HEK293T (cell line): ENCODE data around the gene SLAMF1.
"Not testable (repeated sequence)": the region's sequence is repeated elsewhere in the genome, so short reads cannot be mapped to it uniquely, and the experiment has no call there.

Source experiments
- CTCF ChIA-PET: fragments of 350-600 bp; formaldehyde crosslinking; extraction: SDS; loops from one replicate; lab custom pipeline; 2021; ENCODE audit warnings: antibody characterized with exemption, inconsistent platforms; lab: Yijun Ruan, JAX
- POLR2A ChIA-PET: fragments of 350-600 bp; formaldehyde crosslinking; extraction: SDS; loops from one replicate; lab custom pipeline; 2020; ENCODE audit warnings: antibody characterized with exemption, inconsistent platforms; lab: Yijun Ruan, JAX
- DNase-seq: peaks from one replicate; pipeline ENCODE4 v3.0.0; 2012; ENCODE audit warnings: mixed read lengths; ENCODE audit errors: extremely low spot score
- ARNT ChIP-seq: fragments of 450-650 bp; IDR thresholded peaks from 2 replicates; pipeline ENCODE4 v1.6.1; 2017; ENCODE audit warnings: mild to moderate bottlenecking
- BHLHE40 ChIP-seq: fragments of 450-650 bp; IDR thresholded peaks from 2 replicates; pipeline ENCODE4 v1.6.1; 2016; ENCODE audit warnings: mild to moderate bottlenecking, moderate library complexity, borderline replicate concordance
- CTBP1 ChIP-seq: fragments of 450-650 bp; IDR thresholded peaks from 2 replicates; pipeline ENCODE4 v1.6.1; 2016; ENCODE audit warnings: borderline replicate concordance
- ELF4 ChIP-seq: fragments of 450-650 bp; IDR thresholded peaks from 2 replicates; pipeline ENCODE4 v1.6.1; 2017; ENCODE audit warnings: antibody characterized with exemption
- FOXA1 ChIP-seq: fragments of 450-650 bp; IDR thresholded peaks from 2 replicates; pipeline ENCODE4 v1.6.1; 2016; ENCODE audit warnings: mild to moderate bottlenecking
- FOXK2 ChIP-seq: fragments of 450-650 bp; IDR thresholded peaks from 2 replicates; pipeline ENCODE4 v1.6.1; 2016; ENCODE audit warnings: mild to moderate bottlenecking
- FOXM1 ChIP-seq: fragments of 450-650 bp; IDR thresholded peaks from 2 replicates; pipeline ENCODE4 v1.6.1; 2017; ENCODE audit warnings: mild to moderate bottlenecking, borderline replicate concordance
- HDGF ChIP-seq: fragments of 450-650 bp; IDR thresholded peaks from 2 replicates; pipeline ENCODE4 v1.6.1; 2017; ENCODE audit warnings: antibody characterized with exemption, borderline replicate concordance
- L3MBTL2 ChIP-seq: fragments of 450-650 bp; conservative IDR thresholded peaks from 2 replicates; pipeline ENCODE4 v1.6.1; 2016; ENCODE audit warnings: mild to moderate bottlenecking
- LEF1 ChIP-seq: fragments of 450-650 bp; IDR thresholded peaks from 2 replicates; pipeline ENCODE4 v1.6.1; 2017; ENCODE audit warnings: mild to moderate bottlenecking, borderline replicate concordance
- NFRKB ChIP-seq: fragments of 450-650 bp; IDR thresholded peaks from 2 replicates; pipeline ENCODE4 v1.6.1; 2016; ENCODE audit warnings: mild to moderate bottlenecking, moderate library complexity
- PKNOX1 ChIP-seq: fragments of 450-650 bp; IDR thresholded peaks from 2 replicates; pipeline ENCODE4 v1.6.1; 2016
- SP1 ChIP-seq: fragments of 450-650 bp; IDR thresholded peaks from 2 replicates; pipeline ENCODE4 v1.6.1; 2017
- SUZ12 ChIP-seq: fragments of 450-650 bp; IDR thresholded peaks from 2 replicates; pipeline ENCODE4 v1.6.1; 2016; ENCODE audit warnings: mild to moderate bottlenecking
- TARDBP ChIP-seq: fragments of 450-650 bp; IDR thresholded peaks from 2 replicates; pipeline ENCODE4 v1.6.1; 2016
- ZNF384 ChIP-seq: fragments of 450-650 bp; IDR thresholded peaks from 2 replicates; pipeline ENCODE4 v1.6.1; 2016

SLAMF1 gene

DNA sequence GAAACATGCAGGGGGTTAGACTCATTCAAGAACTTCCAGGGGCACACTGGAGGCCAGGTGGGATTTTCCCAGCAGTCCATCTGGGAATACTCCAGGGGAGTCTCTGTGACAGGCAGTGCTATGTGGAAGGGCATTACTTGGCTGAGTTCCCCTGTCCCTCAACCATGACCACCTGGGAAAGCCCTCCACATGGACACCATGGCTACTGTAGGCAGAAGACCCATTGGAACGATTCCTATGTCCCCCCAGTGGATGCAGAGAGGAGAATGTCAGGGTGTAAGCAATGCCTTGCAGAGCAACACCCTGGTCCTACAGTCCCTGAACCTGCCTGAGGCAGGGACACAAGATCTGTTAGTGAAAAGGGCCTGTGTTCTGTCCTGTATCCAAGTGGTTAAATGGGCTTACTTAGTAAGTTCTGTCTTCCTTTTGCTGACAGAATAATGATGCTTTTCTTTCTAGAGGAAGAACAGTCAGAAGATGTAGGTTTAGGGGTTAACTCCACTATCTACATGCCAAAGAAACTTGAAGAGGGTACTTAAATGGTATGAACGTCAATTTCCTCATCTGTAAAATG is 13.4 kb downstream of the SLAMF1 start:
- ChIA-PET POLR2A (no interaction called here), CTCF (no interaction called here)
- no peak for DNase-seq
- TF ChIP-seq ARNT (no peak), NFRKB (no peak), ZNF384 (no peak), FOXK2 (no peak), SP1 (no peak), FOXA1 (no peak), FOXM1 (no peak), TARDBP (no peak), HDGF (no peak), CTBP1 (no peak)

DNA sequence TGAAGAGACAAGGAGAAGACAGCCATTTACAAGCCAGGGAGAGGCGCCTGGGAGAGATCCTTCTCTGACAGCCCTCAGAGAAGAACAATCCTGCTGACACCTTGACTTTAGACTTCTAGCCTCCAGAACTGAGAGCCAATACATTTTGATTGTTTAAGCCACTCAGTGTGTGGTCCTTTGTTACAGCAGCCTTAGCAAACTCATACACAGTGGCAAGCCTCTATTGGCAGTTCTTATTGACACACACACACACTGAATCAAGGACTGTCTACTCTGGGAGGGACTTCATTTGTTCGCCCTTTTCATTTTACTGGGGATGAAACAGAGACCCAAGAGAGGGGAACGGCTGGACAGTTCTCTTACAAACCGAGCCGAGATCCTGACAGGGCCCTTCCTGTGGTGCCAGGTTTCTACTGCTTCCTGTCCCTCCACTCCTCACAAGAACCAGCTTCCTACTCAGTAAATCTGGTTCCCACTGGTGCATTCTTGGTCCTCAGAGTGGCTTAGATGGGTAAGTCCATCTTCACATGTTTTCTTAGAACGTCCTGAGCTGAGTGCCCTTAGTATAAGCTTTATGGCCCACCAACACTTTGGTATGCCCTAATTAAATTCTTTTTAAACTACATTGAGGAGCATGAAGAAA is 14.7 kb downstream of the SLAMF1 start:
- CTCF ChIA-PET: no interaction called here
- DNase-seq: no peak
- POLR2A ChIA-PET: no interaction called here
- no peak for TF ChIP-seq SP1
- TF ChIP-seq FOXA1: no peak
- TF ChIP-seq FOXM1: no peak
- TF ChIP-seq LEF1: no peak
- no peak for TF ChIP-seq L3MBTL2
- TF ChIP-seq ARNT: no peak
- no peak for TF ChIP-seq SUZ12
- TF ChIP-seq NFRKB: no peak
- no peak for TF ChIP-seq PKNOX1
- TF ChIP-seq HDGF: no peak
- TF ChIP-seq TARDBP: no peak
- no peak for TF ChIP-seq FOXK2
- no peak for TF ChIP-seq BHLHE40
- no peak for TF ChIP-seq ZNF384
- no peak for TF ChIP-seq CTBP1
- no peak for TF ChIP-seq ELF4

GRCh38 chr1:160630523-160631451 is 16.1 kb downstream of the SLAMF1 start:
- no peak for TF ChIP-seq FOXM1
- no peak for TF ChIP-seq TARDBP
- TF ChIP-seq ELF4: no peak
- no peak for TF ChIP-seq FOXA1
- no peak for TF ChIP-seq PKNOX1
- no peak for TF ChIP-seq LEF1
- CTCF ChIA-PET: no interaction called here
- no peak for DNase-seq
- POLR2A ChIA-PET: no interaction called here

- TF ChIP-seq FOXM1: no peak
- TF ChIP-seq BHLHE40: no peak
- TF ChIP-seq CTBP1: no peak
- no peak for TF ChIP-seq SUZ12
- TF ChIP-seq FOXA1: no peak
- TF ChIP-seq ARNT: no peak
- TF ChIP-seq HDGF: no peak
- TF ChIP-seq FOXK2: no peak
- TF ChIP-seq ZNF384: no peak
- no peak for TF ChIP-seq NFRKB
- TF ChIP-seq SP1: no peak
- TF ChIP-seq LEF1: no peak
- no peak for TF ChIP-seq L3MBTL2
- no peak for TF ChIP-seq PKNOX1
- TF ChIP-seq ELF4: no peak
- no peak for DNase-seq
- POLR2A ChIA-PET: no interaction called here
- CTCF ChIA-PET: no interaction called here
Measured at GRCh38 chr1:160629286-160630210, 17.3 kb downstream of the SLAMF1 start.

DNA sequence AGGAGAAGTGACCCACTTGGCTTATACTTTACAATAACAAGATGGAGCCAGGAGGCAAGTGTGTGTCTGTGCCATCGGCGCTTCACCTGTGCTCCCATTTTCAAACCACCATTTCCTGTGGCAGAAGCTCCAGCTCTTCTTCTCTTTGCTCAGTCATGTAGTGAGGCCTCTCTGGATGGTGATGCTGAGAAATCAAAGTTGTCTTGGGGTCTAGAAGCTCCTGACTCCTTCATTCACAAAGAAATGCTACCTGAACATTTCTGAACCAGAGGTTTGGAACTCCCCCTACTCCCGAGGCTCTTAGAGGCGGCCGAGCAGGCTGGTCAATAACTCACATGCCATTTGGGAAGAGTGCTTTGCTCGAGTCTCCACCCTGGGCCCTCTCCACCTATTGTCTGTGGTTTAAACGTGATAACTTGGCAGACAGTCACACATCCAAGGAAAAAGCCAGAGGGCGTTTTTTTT is 18.0 kb downstream of the SLAMF1 start:
- POLR2A ChIA-PET: no interaction called here
- no peak for DNase-seq
- CTCF ChIA-PET: interaction anchor here (0.6 kb wide), 1 partner anchor 46 kb away, joined by 3 read pairs; no protein-coding TSS in a partner anchor
- TF ChIP-seq BHLHE40 (no peak), SUZ12 (no peak), FOXA1 (no peak), ZNF384 (no peak), TARDBP (no peak), PKNOX1 (no peak), L3MBTL2 (no peak)

GRCh38 chr1:160627677-160628289 is 19.1 kb downstream of the SLAMF1 start:
- POLR2A ChIA-PET, DNase-seq: not testable (repeated sequence)
- CTCF ChIA-PET: interaction anchor here (0.6 to 0.8 kb wide), 2 partner anchors 47 to 87 kb away, joined by 3 read pairs; no protein-coding TSS in a partner anchor
